Measurements from ENCODE around the gene IGSF23. TPM values are rescaled to one million over a fixed set of nuclear protein-coding genes. Genes with fewer than 3 reads are reported as not detected.

The IGSF23 gene, protein sequence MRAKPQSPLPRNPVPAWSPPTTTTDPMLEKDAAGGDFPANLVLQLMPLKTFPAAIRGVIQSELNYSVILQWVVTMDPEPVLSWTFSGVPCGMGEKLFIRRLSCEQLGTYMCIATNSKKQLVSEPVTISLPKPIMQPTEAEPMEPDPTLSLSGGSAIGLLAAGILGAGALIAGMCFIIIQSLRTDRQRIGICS
- total RNA-seq: not detected

DNA sequence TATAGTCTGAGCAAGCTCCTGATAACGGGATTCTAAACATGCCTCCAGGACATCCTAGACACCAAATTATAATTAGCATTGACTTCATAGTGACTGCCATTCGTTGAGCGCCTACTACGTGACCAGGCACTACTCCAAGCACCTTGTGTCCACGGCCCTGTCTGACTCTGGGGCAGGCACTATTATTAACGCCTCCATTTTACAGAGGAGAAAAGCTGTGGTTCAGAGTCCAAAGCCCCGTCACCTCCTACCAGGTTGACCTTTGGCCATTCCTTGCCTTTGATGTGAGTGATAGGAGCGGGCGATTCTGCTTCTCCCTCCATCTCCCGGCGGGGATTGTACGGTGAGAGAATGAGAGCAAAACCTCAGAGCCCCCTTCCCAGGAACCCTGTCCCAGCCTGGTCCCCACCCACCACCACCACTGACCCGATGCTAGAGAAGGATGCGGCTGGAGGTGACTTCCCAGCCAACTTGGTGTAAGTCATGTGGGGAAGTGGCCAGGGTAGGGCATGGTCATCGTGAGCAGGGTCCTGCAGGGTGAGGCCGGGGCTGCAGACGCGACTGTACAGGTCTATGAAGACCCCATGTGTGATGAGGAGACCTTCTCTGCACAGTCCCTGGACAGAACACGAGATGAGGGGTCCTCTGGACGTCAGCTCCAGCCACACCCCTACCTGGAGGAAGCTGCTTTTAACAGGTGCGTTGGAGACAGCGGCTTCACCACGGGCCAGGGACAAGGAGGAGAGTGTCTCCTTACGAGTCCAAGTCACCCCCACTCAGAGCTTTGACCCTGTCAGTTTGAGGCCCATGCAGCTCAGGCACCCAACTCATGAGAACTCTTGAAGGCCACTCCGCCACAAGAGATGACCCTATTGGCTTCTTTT lies at the start of gene IGSF23:
Gene IGSF23, plus strand, starts transcription at position 269 of the 884 bp plus-strand sequence. Its CDS starts 83 bp downstream, at position 352.
- DNase-seq (ENCODE audit: low spot score in 2 of 2): no peak
- FAIRE-seq: no peak

DNA sequence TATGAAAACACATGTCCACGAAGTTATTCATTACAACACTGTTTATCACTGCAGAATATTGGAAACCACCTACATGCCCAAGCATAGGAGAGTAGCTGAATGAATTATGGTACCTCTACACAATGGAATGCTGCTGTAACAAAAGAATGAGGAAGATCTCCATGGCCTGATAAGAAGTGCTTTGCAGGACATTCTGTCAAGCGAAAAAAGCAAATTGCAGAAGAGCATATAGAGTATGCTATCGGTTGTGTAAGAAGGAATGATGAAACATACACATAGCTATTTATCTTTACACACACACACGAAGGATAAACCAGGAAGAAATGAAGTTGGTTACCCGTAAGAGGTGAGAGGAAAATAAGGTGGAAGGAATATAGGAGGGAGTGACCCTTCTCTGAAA lies 46.4 kb upstream of the IGSF23 start:
- no peak for FAIRE-seq

DNA sequence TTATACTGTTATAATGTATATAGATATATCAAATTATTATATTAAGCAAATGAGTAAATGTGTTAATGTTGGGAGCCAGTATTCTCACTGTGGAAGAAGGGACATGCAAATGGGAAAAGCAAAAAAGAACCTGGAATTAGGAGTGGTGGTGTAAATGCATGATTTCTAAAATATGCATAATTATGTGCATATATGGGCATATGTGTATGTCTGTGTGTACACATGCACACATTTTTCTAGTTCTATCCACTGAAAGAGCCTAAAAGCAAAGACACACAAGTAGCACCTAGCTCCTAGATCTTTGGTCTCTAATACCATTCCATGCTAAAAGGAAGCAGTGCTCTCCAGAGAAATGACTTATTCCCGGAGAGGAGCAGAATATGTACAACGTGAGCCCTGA lies 45.6 kb upstream of the IGSF23 start:
- DNase-seq (ENCODE audit: low spot score in 2 of 2) (no peak), FAIRE-seq (no peak)

More for the DNA sequence above, 46.4 kb upstream of the IGSF23 start:
- no peak for DNase-seq (ENCODE audit: low spot score in 2 of 2)

DNA sequence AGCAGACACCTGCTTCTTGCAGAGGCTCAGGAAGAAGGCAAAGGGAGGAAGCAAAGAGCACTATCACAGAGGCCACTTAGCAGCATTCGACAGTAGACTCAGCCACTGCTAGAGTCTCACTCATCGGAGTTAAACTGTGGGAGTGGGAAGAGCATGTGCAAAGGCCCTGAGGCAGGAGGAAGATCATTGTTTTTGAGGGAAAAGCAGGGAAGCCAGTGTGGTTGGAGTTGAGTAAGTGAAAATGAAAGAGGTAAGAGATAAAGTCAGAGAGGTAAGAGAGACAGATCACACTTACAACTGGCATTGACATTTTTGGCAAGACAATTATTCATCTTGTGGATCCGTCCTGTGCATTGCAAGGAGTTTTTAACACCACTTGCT lies 42.8 kb upstream of the IGSF23 start:
- FAIRE-seq (no peak), DNase-seq (ENCODE audit: low spot score in 2 of 2) (no peak)

DNA sequence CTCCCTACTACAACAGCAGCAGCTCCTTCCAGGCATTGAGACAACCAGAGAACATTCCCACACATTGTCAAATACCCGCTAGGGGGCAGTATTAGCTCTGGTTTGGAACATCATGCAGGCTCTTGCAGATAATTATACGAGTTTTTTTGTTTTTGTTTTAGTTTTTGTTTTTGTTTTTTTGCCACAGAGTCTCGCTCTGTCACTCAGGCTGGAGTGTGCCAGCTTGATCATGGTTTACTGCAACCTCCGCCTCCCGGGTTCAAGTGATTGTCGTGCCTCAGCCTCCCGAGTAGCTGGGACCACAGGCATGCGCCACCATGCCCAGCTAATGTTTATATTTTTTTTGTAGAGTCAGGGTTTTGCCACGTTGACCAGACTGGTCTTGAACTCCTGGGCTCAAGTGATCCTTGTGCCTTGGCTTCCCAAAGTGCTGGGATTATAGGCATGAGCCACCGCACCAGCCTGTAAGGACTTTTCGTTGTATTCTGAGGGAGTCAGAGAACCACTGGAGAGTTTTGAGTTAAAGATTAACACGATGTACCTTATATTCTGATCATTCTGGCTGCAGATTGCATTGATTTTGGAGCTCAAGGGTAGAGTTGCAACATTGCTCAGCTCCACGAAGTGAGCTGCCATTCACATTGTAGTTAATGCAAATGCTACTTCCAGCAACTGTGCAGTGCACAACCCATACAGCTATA lies 42.2 kb upstream of the IGSF23 start:
- DNase-seq (ENCODE audit: low spot score in 2 of 2) (peak; percentile 23 to 53), FAIRE-seq (no peak)

DNA sequence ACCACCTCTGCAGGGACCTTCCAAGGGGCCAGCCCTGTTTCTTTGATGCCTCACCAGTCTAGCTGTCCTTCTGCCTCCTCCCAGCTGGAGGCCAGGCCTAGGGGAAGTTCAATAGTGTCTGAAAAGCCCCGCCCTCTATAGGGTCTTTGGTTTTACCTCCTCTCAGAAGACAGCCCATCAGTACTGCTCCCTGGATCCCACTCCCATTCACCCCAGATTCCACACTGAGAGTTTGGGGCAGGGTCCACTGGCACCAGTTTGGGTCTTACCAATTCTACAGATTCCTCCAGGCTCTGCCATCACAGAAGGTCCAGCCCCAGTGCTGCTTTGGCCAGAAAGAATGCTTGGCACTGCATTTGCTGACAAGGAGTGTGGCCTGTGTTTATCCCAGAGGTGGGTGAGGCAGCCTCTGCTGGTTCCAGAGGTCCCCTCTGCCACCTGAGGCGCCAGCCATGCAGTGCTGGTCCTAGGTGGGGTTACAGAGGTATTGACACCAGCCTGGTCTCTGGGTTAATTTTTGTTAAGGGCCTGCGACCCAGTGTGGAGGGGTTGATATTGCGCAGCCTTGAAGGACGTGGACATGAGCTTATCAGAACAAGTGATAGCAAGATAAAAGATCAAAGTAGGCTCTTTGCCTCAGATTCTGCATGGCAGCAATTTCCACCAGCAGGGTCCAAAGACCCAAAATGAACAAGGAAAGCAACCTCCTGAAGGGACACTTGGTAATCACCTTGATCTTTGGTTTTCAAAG lies 41.4 kb upstream of the IGSF23 start:
- DNase-seq (ENCODE audit: low spot score in 2 of 2) (no peak), FAIRE-seq (no peak)

DNA sequence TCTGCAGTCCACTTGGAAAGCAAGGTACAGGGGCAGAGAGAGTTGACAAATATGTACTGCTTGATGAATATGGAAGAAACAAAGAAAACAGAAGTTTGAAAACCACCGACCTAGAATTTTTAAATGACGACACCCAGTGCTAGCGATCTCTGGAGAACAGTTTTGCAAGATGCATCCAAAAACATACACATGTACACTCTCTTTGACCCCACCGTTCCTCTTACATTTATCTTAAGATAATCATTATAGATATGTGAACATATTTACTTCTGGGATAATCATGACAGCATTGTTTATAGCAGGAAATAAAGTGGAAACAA lies 40.8 kb upstream of the IGSF23 start:
- FAIRE-seq (no peak), DNase-seq (ENCODE audit: low spot score in 2 of 2) (no peak)

DNA sequence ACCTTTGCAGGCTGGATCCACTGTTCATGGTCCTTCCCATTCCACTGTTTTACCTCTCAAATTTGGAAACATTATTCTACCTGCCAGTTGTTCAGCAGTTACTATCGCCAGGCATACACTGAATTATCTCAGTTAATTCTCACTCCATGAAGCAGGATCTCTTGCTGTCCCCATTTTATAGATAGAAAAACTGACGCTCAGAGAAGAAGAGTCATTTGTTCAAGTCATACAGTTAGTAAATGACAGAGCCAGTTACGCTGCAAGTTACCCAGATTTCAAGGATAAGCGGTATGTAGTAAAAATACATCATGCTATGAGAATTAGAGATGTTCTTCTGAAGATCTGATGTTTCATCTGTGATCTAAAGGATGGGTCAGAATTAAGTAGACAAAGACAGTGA lies 40.2 kb upstream of the IGSF23 start:
- DNase-seq (ENCODE audit: low spot score in 2 of 2): no peak
- FAIRE-seq: no peak

DNA sequence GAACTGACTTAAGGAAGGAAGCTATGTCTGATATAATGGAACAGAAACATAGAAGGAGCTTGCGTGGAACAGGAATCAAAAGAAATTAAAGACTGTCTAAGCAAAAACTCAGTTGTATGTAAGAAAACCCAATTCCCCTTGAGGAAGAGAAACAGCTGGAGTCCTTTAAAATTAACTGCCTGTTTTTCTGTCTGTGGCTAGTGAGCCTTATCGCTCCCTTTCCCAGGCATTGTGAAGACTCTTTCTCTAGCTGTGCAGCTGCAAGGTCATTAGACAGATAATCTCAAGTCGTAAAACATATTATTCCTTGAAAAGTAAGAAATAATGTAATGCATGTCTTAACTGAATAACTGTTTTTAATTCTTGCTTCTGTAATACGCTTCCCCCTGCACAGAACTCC lies 39.7 kb upstream of the IGSF23 start:
- no peak for DNase-seq (ENCODE audit: low spot score in 2 of 2)
- no peak for FAIRE-seq

DNA sequence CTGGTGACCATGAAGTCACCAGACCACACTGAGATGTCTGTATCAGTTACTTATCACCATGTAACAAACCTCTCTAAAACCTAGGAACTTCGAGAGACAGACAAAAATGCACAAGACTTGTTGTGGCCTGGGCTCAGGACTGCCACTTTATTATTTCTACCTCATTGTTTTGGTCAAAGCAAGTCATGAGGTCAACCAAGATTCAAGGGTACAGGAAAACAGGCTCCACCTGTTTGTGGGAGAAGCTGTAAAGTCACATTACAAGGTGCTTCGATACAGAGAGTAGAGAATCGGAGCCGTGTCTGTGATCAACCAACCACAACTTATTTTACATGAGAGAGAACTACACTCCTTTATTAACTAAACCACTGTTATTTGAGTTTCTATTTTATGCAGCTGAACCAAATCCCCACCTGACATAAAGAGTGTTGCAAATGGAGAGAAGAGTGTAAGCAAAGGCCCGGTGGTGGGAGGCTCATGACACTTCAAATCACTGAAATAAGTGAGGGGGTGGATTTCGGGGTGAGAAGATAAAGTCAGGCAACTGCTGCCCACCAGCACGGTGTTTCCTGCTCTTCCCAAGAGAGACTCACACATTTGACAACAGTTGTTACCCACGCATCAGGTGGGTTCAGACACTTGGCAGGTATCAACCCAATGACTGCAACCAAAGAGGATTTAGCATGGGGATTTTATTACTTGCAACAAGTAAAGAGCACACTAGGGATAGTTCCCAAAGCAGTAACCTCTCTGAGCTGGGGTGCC lies 39.0 kb upstream of the IGSF23 start:
- FAIRE-seq (no peak), DNase-seq (ENCODE audit: low spot score in 2 of 2) (no peak)

DNA sequence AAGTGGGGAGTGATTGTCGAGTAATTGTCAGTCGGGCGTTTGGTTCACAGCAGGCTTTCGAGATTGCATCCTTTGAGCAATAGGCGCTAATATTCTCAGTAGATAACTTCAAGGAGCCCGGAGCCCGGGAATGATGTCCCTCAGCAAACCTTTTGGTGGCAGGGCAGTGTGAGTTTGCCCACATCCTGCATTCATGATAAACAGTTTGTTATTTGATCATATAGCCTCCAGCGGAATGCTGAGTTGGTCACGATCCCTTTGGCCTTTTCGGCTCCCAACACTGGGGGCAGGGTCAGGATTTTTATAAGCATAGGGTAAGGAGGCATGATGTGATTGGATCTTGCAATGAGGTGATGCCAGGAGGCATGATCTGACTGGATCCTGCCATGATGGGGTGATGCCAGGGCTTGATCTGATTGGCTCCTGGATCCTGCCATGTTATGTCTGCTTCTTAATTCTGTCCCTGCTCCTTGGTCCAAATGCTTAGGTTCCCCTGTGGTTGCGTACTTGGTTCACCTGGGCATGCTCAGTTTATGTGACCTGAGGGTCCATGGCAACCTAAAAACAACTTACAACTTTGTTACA lies 38.2 kb upstream of the IGSF23 start:
- no peak for DNase-seq (ENCODE audit: low spot score in 2 of 2)
- no peak for FAIRE-seq

DNA sequence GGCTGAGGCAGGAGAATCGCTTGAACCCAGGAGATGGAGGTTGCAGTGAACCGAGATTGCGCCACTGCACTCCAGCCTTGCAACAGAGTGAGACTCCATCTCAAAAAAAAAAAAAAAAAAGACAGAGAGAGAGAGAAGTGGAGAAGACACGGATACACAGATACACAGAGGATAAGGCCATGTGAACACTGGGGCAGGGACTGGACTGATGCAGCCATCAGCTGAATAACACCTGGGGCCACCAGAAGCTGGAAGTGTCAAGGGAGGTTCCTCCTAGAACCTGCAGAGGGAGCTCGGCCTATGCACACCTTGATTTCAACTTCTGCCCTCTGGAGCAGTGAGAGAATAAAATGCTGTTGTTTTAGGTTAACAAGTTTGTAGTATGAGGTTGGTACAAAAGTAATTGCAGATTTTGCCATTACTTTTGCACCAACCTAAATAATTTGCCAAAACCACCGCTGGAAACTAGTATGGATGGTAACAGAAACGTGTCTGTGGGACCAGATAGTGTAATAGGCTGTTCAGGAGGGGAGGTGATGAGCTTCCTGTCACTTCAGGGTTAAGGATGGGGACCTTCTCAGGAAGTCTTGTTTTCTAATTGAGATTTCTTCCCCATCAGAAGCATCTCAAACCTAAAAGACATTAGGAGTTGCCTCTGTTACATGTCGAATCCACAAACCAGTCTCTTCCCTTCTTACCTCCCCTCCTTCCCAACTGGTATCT lies 36.4 kb upstream of the IGSF23 start:
- DNase-seq (ENCODE audit: low spot score in 2 of 2) (no peak), FAIRE-seq (no peak)

DNA sequence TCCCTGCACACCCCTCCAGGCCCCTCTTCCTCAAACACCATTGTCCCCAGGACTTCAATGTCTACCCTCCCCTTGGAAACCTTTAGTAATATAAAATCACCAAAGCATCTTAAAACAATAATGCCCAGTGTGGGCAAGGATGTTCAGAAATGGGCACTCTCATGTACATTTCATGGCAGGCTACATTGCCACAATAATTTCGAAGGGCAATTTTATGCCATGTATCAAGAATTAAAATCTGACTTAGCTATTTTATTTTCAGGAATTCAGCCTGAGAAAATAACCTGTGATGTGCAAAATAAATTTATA lies 35.8 kb upstream of the IGSF23 start:
- no peak for DNase-seq (ENCODE audit: low spot score in 2 of 2)
- no peak for FAIRE-seq

DNA sequence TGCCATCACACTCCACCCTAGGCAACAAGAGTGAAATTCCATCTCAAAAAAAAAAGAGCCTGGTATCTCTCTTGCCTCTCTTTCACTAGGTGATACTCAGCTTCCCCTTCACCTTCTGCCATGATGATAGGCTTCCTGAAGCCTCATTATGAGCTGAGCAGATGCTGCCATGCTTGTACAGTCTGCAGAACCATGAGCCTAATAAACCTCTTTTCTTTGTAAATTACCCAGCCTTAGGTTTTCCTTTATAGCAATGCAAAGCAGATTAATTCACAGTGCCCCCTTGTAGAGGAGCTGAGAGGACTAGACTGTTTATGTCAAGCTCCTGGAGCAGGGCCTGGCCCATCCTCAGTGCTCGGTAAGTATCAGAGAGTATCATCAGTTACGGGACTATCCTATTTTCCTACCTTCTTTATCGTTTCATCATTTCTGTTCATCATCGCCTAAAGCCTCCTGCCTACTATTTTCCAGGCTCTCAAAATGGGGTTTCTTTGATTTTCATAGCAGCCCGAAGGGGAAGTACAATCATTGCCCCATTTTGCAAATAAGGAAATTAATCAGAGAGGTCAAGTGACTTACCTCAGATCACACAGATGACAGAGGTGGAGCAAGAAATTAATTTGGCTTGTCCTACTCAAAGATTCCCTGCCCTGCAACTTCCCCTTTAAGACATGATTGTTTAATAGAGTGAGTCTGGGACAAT lies 33.5 kb upstream of the IGSF23 start:
- FAIRE-seq (no peak), DNase-seq (ENCODE audit: low spot score in 2 of 2) (no peak)

DNA sequence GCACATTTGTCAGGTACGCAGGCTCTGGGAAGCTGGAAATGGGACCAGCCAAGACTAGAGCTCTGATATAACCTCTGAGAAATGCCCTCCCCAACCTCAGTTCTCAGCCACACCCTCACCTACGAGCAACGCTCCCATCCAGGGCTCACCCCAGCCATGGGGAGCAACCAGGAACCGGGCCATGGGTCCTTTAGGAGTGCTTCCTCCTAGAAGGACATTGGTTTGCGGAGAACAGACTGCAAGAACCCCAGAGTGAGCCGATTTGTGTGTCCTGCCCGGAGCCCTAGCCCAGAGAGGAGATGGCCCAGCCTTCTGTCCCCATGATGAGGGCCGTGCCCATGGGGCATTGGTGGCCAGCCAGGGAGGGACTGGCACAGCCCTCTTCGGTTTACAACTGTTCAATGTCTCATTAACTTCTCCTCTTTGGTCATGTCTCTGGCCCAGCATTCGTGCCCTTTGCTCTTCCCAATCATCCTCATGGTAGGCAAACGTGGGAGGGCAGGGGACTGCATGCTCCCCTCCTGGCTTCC lies 32.9 kb upstream of the IGSF23 start:
- FAIRE-seq (no peak), DNase-seq (ENCODE audit: low spot score in 2 of 2) (no peak)

DNA sequence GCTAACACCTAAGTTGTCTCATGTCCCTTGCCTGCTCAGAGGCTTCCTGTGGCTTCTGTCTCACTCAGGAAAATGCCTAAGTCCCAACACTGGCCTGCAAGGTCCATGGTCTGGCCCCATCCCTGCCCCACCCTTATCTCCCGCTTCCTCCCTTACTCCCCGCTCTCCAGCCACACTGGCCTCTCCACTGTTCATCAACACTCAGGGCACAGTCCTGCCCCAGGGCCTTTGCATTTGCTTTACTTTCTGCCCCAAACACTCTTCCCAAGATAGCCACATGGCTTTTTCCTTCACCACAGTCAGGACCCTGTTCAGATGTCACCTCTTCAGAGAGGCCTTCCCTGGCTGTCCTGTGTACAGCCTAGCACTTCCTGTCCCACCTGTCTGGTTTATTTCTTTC lies 32.1 kb upstream of the IGSF23 start:
- DNase-seq (ENCODE audit: low spot score in 2 of 2) (no peak), FAIRE-seq (no peak)

DNA sequence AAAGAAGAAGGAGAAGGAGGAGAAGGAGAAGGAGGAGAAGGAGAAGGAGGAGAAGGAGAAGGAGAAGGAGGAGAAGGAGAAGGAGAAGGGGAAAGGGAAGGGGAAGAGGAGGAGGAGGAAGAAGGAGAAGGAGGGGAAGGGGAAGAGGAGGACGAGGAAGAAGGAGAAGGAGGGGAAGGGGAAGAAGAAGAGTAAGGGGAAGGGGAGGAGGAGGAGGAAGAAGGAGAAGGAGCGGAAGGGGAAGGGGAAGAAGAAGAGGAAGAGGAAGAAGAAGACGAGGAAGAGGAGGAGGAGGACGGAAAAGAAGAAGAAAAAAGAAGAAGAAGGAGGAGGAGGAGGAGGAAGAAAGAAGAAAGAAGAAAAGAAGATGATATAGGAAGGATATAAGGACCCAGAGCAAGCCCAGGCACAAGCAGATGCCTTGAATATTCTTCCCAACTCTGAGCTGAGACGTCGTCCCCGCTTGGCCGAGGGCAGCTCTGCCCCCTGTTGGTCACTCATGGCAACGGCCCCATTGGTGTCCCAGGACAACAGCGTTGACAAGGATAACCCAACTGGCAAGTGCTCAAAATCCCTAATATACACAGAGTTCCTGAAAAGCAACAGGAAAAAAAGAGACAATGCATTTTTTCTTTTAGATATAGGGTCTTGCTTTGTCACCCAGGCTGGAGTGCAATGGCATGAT lies 30.6 kb upstream of the IGSF23 start:
- DNase-seq (ENCODE audit: low spot score in 2 of 2) (no peak), FAIRE-seq (no peak)
